ENCODE data around the gene ST3GAL5. TPM values are rescaled to one million over a fixed set of nuclear protein-coding genes. Genes with fewer than 3 reads are reported as not detected.

The ST3GAL5 gene
- polyA plus RNA-seq, 1 of the 3 experiments (the other 2 are of a cell fraction) = 37.6 TPM

- Histone ChIP-seq H3K79me2 (ENCODE audit: insufficient read depth) (no peaks in the 10 kb centered on the region), H2AFZ (ENCODE audit: low read depth) (no peak overlapping the region), H3K9me3 (peaks cover 4% of the 10 kb centered on the region; the same call in 1 of the 2 replicates), H3K9me2 (no peaks in the 10 kb centered on the region), H3K4me1 (ENCODE audit: control insufficient read depth in 1 of 2, insufficient read depth in 2 of 2, low read depth in 1 of 2, low read length in 1 of 2) (no peaks in the 10 kb centered on the region), H3K36me3 (replicated peaks in 1 of 2; ENCODE audit: control insufficient read depth in 1 of 2, insufficient read depth in 2 of 2, low read length in 1 of 2) (no peaks in the 10 kb centered on the region), H3F3A (replicated peaks; ENCODE audit: insufficient read depth) (no peaks in the 10 kb centered on the region), H4K20me1 (ENCODE audit: insufficient read depth) (no peaks in the 10 kb centered on the region), H3K9ac (no peak overlapping the region), H3K4me2 (no peak overlapping the region), H3K4me3 (ENCODE audit: low read depth in 2 of 2, low read length in 1 of 2) (no peak overlapping the region), H3K27ac (ENCODE audit: low read depth in 2 of 2, low read length in 1 of 2) (no peak overlapping the region), H3K27me3 (ENCODE audit: insufficient read depth) (no peaks in the 10 kb centered on the region)
- CTCF ChIA-PET = interaction anchor here (0.6 to 7.5 kb wide), 3 partner anchors 12 to 253 kb away, joined by 3 to 46 read pairs (median 3); partner anchors contain the start of gene ST3GAL5
- TF ChIP-seq GABPA (IDR thresholded peaks at IDR 0.05; ENCODE audit: low read depth) (no peak), RXRA (IDR thresholded peaks at IDR 0.05; ENCODE audit: borderline replicate concordance, low read depth) (no peak), IRF3 (IDR thresholded peaks at IDR 0.05; ENCODE audit: low read depth, low read length) (no peak), MAX (IDR thresholded peaks at IDR 0.05; ENCODE audit: low read depth) (no peak), ZBTB33 (IDR thresholded peaks at IDR 0.05; ENCODE audit: borderline replicate concordance, low read depth) (no peak), MEF2A (IDR thresholded peaks at IDR 0.05; ENCODE audit: borderline replicate concordance, low read depth) (no peak), FOSL2 (IDR thresholded peaks at IDR 0.05; ENCODE audit: borderline replicate concordance, low read depth) (no peak), MXI1 (IDR thresholded peaks at IDR 0.05; ENCODE audit: low read depth, low read length) (no peak)
- WGBS (ENCODE audit: low lambda C conversion rate) = 75% methylated on average over 2 of the region's 2 CpGs
- no peak for DNase-seq
- POLR2A ChIA-PET = no interaction called here
Measured at GRCh38 chr2:85901155-85901554, 12.4 kb upstream of the ST3GAL5 start.

GRCh38 chr2:85900366-85900765 is 11.6 kb upstream of the ST3GAL5 start:
- no peak overlapping the region for H3K27ac ChIP-seq (ENCODE audit: low read depth in 2 of 2, low read length in 1 of 2)
- H3K4me2 ChIP-seq = no peak overlapping the region
- H4K20me1 ChIP-seq (ENCODE audit: insufficient read depth) = no peaks in the 10 kb centered on the region
- no peak overlapping the region for H3K4me3 ChIP-seq (ENCODE audit: low read depth in 2 of 2, low read length in 1 of 2)
- no peaks in the 10 kb centered on the region for H3K36me3 ChIP-seq (replicated peaks in 1 of 2; ENCODE audit: control insufficient read depth in 1 of 2, insufficient read depth in 2 of 2, low read length in 1 of 2)
- DNase-seq = no peak
- H3K9me2 ChIP-seq = no peaks in the 10 kb centered on the region
- WGBS (ENCODE audit: low lambda C conversion rate) = 94% methylated on average over 2 of the region's 2 CpGs
- H3K79me2 ChIP-seq (ENCODE audit: insufficient read depth) = no peaks in the 10 kb centered on the region
- no peaks in the 10 kb centered on the region for H3K4me1 ChIP-seq (ENCODE audit: control insufficient read depth in 1 of 2, insufficient read depth in 2 of 2, low read depth in 1 of 2, low read length in 1 of 2)
- no peaks in the 10 kb centered on the region for H3F3A ChIP-seq (replicated peaks; ENCODE audit: insufficient read depth)
- peaks cover 4% of the 10 kb centered on the region; the same call in 1 of the 2 replicates for H3K9me3 ChIP-seq
- no peak overlapping the region for H2AFZ ChIP-seq (ENCODE audit: low read depth)
- ChIA-PET POLR2A (no interaction called here), CTCF (interaction anchor here (7.5 kb wide), 1 partner anchor 11 kb away, joined by 46 read pairs; the partner anchor contains the start of gene ST3GAL5)
- no peak overlapping the region for H3K9ac ChIP-seq
- H3K27me3 ChIP-seq (ENCODE audit: insufficient read depth) = no peaks in the 10 kb centered on the region
- no peak for TF ChIP-seq FOSL2 (IDR thresholded peaks at IDR 0.05; ENCODE audit: borderline replicate concordance, low read depth)
- no peak for TF ChIP-seq TCF12 (IDR thresholded peaks at IDR 0.05)
- TF ChIP-seq USF1 (IDR thresholded peaks at IDR 0.05; ENCODE audit: borderline replicate concordance, low read depth) = no peak
- TF ChIP-seq REST (IDR thresholded peaks at IDR 0.05; ENCODE audit: low read depth, low read length) = no peak
- no peak for TF ChIP-seq TAF1 (IDR thresholded peaks at IDR 0.05; ENCODE audit: borderline replicate concordance, low read depth, low read length)
- TF ChIP-seq NRF1 (IDR thresholded peaks at IDR 0.05; ENCODE audit: low read depth, low read length) = no peak
- no peak for TF ChIP-seq IRF3 (IDR thresholded peaks at IDR 0.05; ENCODE audit: low read depth, low read length)
- no peak for TF ChIP-seq ELF1 (IDR thresholded peaks at IDR 0.05)
- no peak for TF ChIP-seq FOXM1 (IDR thresholded peaks at IDR 0.05; ENCODE audit: low read depth)
- no peak for TF ChIP-seq USF2 (IDR thresholded peaks at IDR 0.05; ENCODE audit: borderline replicate concordance, low read depth, low read length)
- TF ChIP-seq EP300 (IDR thresholded peaks at IDR 0.05; ENCODE audit: borderline replicate concordance in 1 of 2, low read depth in 1 of 2, low read length in 1 of 2) = no peak
